Vein endothelial cell (primary cell): ENCODE measurements around the gene SETD1B. TPM values are rescaled to one million over a fixed set of nuclear protein-coding genes. Genes with fewer than 3 reads are reported as not detected.

ENCODE experiments used
- small RNA-seq: library from RNA; depleted of rRNA; stranded (forward); fragments of <200 nt; gene quantifications from one replicate; pipeline ENCODE3, GENCODE V24; 2012
- total RNA-seq: library from RNA; depleted of rRNA; stranded (reverse); fragments of >200 nt; gene quantifications from 2 replicates; pipeline ENCODE4 v1.2.3, GENCODE V29; 2012

Gene SETD1B
- 6.5 and 7.2 TPM in 2 replicates for total RNA-seq

DNA sequence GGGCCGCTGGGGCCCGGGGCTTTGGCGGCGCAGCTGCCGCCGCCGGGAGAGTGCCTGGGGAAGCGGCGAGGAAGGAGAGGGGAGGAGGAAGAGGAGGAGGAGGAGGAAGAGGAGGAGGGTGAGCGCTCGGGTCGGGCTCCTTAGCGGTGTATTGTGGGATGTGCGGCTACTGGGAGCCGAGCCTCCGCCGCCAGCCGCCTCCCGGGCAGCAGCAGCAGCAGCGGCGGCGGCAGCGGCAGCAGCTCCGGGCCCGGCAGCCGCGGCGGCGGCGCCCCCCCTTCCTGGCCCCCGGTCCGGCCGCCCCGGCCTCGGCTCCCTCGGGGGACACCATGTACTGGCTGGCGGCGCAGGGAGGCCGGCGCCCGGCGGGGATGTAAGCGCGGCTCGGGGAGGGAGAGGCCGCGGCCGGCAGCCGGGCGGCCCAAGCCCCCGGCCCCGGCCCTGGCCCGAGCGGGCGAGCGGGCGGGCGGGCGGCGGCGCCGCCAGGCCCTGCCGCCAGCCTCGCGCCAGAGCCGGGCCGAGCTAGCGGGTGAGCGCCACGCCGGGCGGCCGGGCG is at the start of gene SETD1B:
TSS of gene SETD1B (plus strand) at position 149 of the 556 bp plus-strand sequence. CDS start 729 bp downstream, outside the sequence.

DNA sequence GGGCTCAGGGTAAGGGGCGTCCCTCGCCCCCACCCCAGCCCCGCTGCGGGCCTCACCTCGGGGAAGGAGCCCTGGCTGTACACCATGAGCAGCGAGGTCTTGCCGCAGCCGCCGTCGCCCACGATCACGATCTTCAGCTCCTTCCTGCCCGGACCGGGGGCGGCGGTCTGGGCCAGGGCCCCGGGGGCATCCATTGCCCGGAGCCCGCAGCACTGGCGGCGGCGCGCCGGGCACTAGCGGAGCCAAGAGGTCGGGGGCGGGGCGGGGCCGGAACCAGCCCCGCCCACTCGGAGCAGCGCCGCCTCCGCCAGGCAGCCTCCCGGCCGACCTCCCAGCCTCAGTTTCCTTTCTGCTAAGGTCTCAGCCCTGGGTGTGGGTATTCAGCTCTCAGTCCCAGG is 10.4 kb upstream of the SETD1B start, which contains the start of gene RHOF:
TSS of gene RHOF (minus strand) at position 249 of the 398 bp plus-strand sequence. CDS start at position 194, 55 bp downstream.

DNA sequence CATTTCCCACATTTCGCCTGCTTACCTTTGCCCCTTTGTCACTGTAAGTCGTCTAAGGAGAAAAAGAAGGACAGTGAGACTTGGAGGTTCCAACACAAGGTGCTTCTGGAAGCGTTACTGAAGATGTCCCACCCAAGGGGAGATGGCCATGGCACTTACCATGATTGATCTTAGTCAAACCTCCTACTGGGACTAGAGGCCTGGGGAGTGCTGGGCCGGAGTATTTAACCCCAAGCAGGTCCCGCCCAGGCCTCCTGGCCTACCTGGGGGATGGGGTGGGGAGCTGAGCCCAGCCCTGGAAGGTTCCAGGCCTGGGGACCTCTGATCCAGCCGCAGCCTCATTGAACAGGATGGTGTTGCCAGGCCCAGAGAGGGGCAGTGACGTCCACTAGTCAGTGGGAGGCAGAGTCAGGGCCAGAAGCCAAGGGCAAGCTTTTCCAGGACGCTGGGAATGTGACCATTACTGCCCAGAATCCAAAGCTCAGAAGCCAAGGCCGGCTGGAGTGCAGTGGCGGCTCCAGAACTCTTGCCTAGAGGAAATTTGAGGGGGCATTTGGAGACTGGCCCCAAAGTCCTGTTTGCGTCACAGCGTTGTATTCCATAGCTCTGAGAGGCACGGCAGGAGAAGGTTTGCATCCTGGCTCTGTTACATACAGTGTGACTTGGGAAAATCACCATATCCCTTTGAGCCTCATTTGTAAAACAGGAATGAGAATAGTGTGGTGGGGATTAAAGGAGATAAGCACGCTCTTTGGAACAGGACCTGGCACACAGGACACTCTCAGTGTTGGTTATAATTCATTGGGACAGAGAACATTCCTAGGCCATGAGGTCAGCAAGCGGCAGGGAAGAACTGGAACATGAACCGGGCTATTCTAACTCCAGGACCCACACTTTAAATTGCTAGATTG is 55.1 kb downstream of the SETD1B start, which contains the start of gene HPD:
TSS of gene HPD (minus strand) at position 198 of the 911 bp plus-strand sequence. CDS start at position 162, 36 bp downstream.

Small RNA genes within 50 kb of the gene (small RNA-seq; reads per million reads assigned to genes)
- gene AC069503.3, result not detected

Other genes with a start within 250 kb of the SETD1B start
- 33.4 and 34.9 TPM in 2 replicates for gene KDM2B, start 223.0 kb upstream of the SETD1B start, total RNA-seq
- 20.6 and 23.5 TPM in 2 replicates for gene ORAI1, start 177.5 kb upstream of the SETD1B start, total RNA-seq
- gene MORN3, start 134.4 kb upstream of the SETD1B start, total RNA-seq, result 0.65 and 0.67 TPM in 2 replicates
- gene TMEM120B, start 91.3 kb upstream of the SETD1B start, total RNA-seq, result 9.2 and 13.1 TPM in 2 replicates
- 14.9 and 15.7 TPM in 2 replicates for gene RHOF, start 10.3 kb upstream of the SETD1B start, total RNA-seq
- not detected in 2 replicates for gene HPD, start 54.9 kb downstream of the SETD1B start, total RNA-seq
- 29.7 and 82.3 TPM in 2 replicates for gene PSMD9, start 84.8 kb downstream of the SETD1B start, total RNA-seq
- gene CFAP251, start 114.6 kb downstream of the SETD1B start, total RNA-seq, result 1.6 and 2.9 TPM in 2 replicates
- gene BCL7A, start 217.9 kb downstream of the SETD1B start, total RNA-seq, result 9.1 and 9.7 TPM in 2 replicates